Measurements from ENCODE around the gene SCARB1.
"Not testable (repeated sequence)": the region's sequence is repeated elsewhere in the genome, so short reads cannot be mapped to it uniquely, and the experiment has no call there.

GRCh38 chr12:124880335-124880734 lies 16.7 kb upstream of the SCARB1 start:
- not testable (repeated sequence) for TF ChIP-seq CTCF, POLR2A (IDR thresholded peaks at IDR 0.05)
